MM.1S (cell line): ENCODE results near the gene ZNF638.
"Not testable (repeated sequence)": the region's sequence is repeated elsewhere in the genome, so short reads cannot be mapped to it uniquely, and the experiment has no call there.

Experiments used
- DNase-seq: peaks from one replicate; pipeline ENCODE4 v3.0.0-alpha.2; 2015
- H2AFZ ChIP-seq: fragments of 300-600 bp; sonication (generic); 2 replicates; pipeline ENCODE4 v1.6.0; 2016; ENCODE audit warnings: antibody characterized with exemption, low read length
- H3F3A ChIP-seq: fragments of 300-600 bp; sonication (generic); 2 replicates; pipeline ENCODE4 v1.6.1; 2016; ENCODE audit warnings: mild to moderate bottlenecking, antibody characterized with exemption, low read length, moderate library complexity, mixed read lengths; ENCODE audit not compliant: insufficient read depth
- H3K27ac ChIP-seq: fragments of 300-600 bp; sonication (generic); 2 replicates; pipeline ENCODE4 v1.5.1; 2016; ENCODE audit warnings: mild to moderate bottlenecking, low read length
- H3K27me3 ChIP-seq: fragments of 300-600 bp; sonication (generic); replicated peaks from 2 replicates; pipeline ENCODE4 v1.6.0; 2016; ENCODE audit warnings: low read length; ENCODE audit not compliant: insufficient read depth
- H3K36me3 ChIP-seq: fragments of 300-600 bp; sonication (generic); replicated peaks from 2 replicates; pipeline ENCODE4 v1.6.1; 2016; ENCODE audit warnings: mild to moderate bottlenecking, low read length, mixed read lengths; ENCODE audit not compliant: insufficient read depth
- H3K4me1 ChIP-seq: fragments of 300-600 bp; sonication (generic); 2 replicates; pipeline ENCODE4 v1.6.1; 2016; ENCODE audit warnings: low read length, mixed read lengths
- H3K4me2 ChIP-seq: fragments of 300-600 bp; sonication (generic); 2 replicates; pipeline ENCODE4 v1.6.0; 2016; ENCODE audit warnings: low read depth, low read length
- H3K4me3 ChIP-seq: fragments of 300-600 bp; sonication (generic); 2 replicates; pipeline ENCODE4 v1.5.1; 2016; ENCODE audit warnings: low read length, mixed read lengths
- H3K79me2 ChIP-seq: fragments of 300-600 bp; sonication (generic); 2 replicates; pipeline ENCODE4 v1.6.1; 2016; ENCODE audit warnings: mixed run types, low read length, mixed read lengths
- H3K9ac ChIP-seq: fragments of 300-600 bp; sonication (generic); 2 replicates; pipeline ENCODE4 v1.6.1; 2016; ENCODE audit warnings: low read length, mixed read lengths
- H3K9me2 ChIP-seq: fragments of 300-600 bp; sonication (generic); replicated peaks from 2 replicates; pipeline ENCODE4 v1.6.1; 2016; ENCODE audit warnings: mild to moderate bottlenecking, low read length, mixed read lengths; ENCODE audit not compliant: insufficient read depth
- H3K9me3 ChIP-seq: fragments of 300-600 bp; sonication (generic); replicated peaks from 2 replicates; pipeline ENCODE4 v1.6.1; 2016; ENCODE audit warnings: mild to moderate bottlenecking, low read length, mixed read lengths; ENCODE audit not compliant: insufficient read depth
- H4K20me1 ChIP-seq: fragments of 300-600 bp; sonication (generic); 2 replicates; pipeline ENCODE4 v1.6.1; 2016; ENCODE audit warnings: mild to moderate bottlenecking, low read length, moderate library complexity, mixed read lengths; ENCODE audit not compliant: insufficient read depth
- CTCF ChIP-seq: fragments of 300-600 bp; sonication (generic); IDR thresholded peaks from 2 replicates; pipeline ENCODE4 v1.5.1; 2016; ENCODE audit warnings: antibody characterized with exemption, low read length, mixed read lengths
- EZH2 ChIP-seq: fragments of 300-600 bp; sonication (generic); optimal IDR thresholded peaks from 2 replicates; pipeline ENCODE3; 2017; ENCODE audit warnings: low read depth, mild to moderate bottlenecking, antibody characterized with exemption, low read length, mixed read lengths
- EZH2phosphoT487 ChIP-seq: fragments of 300-600 bp; sonication (generic); IDR thresholded peaks from 2 replicates; pipeline ENCODE4 v1.6.1; 2018; ENCODE audit warnings: antibody characterized with exemption, low read length

ZNF638 gene

GRCh38 chr2:71409611-71410010 is 78.0 kb downstream of the ZNF638 start:
- Histone ChIP-seq H3K27me3 (no peaks in the 10 kb centered on the region), H3K4me2 (peak overlapping the region; percentile 22), H3K4me3 (0 out of 2 replicates have a peak overlapping the region, but pooled peaks have one; percentile 0), H3F3A (peaks cover 19% of the 10 kb centered on the region), H3K36me3 (no peaks in the 10 kb centered on the region; the same call in 1 of the 2 replicates), H3K27ac (peak overlapping the region; percentile 73), H3K9me3 (no peaks in the 10 kb centered on the region), H3K9me2 (no peaks in the 10 kb centered on the region), H3K9ac (peak overlapping the region; percentile 41; the same call in 1 of the 2 replicates), H4K20me1 (no peaks in the 10 kb centered on the region), H3K79me2 (no peaks in the 10 kb centered on the region), H2AFZ (no peak overlapping the region), H3K4me1 (peaks cover 11% of the 10 kb centered on the region; the same call in 1 of the 2 replicates)
- TF ChIP-seq CTCF = no peak
- DNase-seq = peak; percentile 34

DNA sequence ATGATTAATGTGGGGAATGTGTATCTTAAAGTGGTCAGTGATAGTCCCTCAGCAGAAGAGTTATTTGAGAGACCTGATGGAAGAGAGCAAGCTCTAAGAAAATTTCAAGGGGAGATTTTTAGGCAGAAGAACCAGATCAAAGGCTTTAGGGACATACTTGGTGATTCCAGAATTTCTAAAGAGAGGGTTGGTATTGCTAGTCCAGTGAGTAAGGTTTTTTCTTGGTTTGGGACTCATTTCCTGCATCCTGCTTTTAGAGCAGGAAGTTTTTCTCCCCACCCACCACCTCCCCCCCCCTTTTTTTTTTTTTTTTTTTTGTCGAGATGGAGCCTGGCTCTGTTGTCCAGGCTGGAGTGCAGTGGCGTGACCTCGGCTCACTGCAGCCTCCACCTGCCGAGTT is 79.1 kb downstream of the ZNF638 start:
- no peaks in the 10 kb centered on the region for H4K20me1 ChIP-seq
- peaks cover 11% of the 10 kb centered on the region; the same call in 1 of the 2 replicates for H3K4me1 ChIP-seq
- H2AFZ ChIP-seq = no peak overlapping the region
- DNase-seq = no peak
- no peaks in the 10 kb centered on the region for H3K9me2 ChIP-seq
- TF ChIP-seq EZH2 = no peak
- TF ChIP-seq CTCF = no peak
- TF ChIP-seq EZH2phosphoT487 = no peak
- no peaks in the 10 kb centered on the region for H3K27me3 ChIP-seq
- no peaks in the 10 kb centered on the region; the same call in 1 of the 2 replicates for H3K36me3 ChIP-seq
- H3F3A ChIP-seq = peaks cover 19% of the 10 kb centered on the region
- H3K9ac ChIP-seq = peak overlapping the region; percentile 41; the same call in 1 of the 2 replicates
- peak overlapping the region; percentile 22; the same call in 1 of the 2 replicates for H3K4me2 ChIP-seq
- H3K79me2 ChIP-seq = no peaks in the 10 kb centered on the region
- no peak overlapping the region for H3K4me3 ChIP-seq
- peak overlapping the region; percentile 73 for H3K27ac ChIP-seq
- no peaks in the 10 kb centered on the region for H3K9me3 ChIP-seq

- not testable (repeated sequence) for H3K27me3 ChIP-seq, H3K4me1 ChIP-seq, H3K4me2 ChIP-seq, H3K4me3 ChIP-seq, H3F3A ChIP-seq, DNase-seq, H4K20me1 ChIP-seq, H2AFZ ChIP-seq, H3K36me3 ChIP-seq, H3K79me2 ChIP-seq, H3K9me3 ChIP-seq, H3K27ac ChIP-seq, H3K9me2 ChIP-seq, H3K9ac ChIP-seq
These were observed 85.3 kb downstream of the ZNF638 start for GRCh38 chr2:71416866-71417265.

DNA sequence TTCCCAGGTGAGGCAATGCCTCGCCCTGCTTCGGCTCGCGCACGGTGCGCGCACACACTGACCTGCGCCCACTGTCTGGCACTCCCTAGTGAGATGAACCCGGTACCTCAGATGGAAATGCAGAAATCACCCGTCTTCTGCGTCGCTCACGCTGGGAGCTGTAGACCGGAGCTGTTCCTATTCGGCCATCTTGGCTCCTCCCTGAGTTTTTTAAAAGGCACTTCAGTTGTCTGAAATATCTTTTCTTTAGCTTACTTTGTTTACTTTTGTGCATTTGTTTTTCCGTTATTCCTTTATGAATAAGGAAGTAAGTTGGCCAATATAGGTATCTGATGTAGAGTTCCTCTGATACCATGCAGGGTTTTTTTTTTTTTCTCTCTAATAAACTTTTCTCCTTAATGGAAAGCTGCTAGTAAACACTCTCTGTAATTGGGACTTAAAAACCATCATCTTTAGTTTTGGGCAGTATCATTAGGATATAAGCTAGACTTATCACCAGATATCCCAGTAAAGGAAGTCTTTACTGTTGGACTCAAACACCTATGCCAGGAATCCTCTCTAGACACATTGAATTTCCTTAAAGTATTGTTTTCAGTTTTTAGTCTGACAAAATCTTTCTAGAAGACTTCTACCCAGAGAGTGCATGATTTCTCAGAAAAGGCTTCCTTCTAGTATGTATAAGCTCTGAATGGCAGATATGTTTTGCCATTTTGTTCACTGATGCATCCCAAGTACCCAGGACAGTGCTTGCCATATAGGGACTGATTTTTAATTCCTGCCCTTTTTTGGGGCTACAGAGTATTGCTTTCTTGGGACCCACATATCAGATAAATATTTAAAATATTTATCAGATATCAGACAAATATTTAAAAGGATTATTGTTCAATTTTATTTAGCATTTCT is 86.0 kb downstream of the ZNF638 start:
- H3K79me2 ChIP-seq = no peaks in the 10 kb centered on the region
- no peaks in the 10 kb centered on the region for H3K9me2 ChIP-seq
- peak; percentile 10 for DNase-seq
- peak overlapping the region; percentile 77 for H2AFZ ChIP-seq
- TF ChIP-seq EZH2phosphoT487 (no peak), CTCF (no peak)
- H3K27me3 ChIP-seq = no peaks in the 10 kb centered on the region
- H3K4me1 ChIP-seq = no peaks in the 10 kb centered on the region
- H3F3A ChIP-seq = peaks cover 8% of the 10 kb centered on the region
- H3K9me3 ChIP-seq = no peaks in the 10 kb centered on the region
- H3K36me3 ChIP-seq = 0 out of 2 replicates have a peak, but pooled peaks cover 3% of the 10 kb centered on the region
- H3K27ac ChIP-seq = peak overlapping the region; percentile 84
- peak overlapping the region; percentile 85 for H3K4me2 ChIP-seq
- no peaks in the 10 kb centered on the region for H4K20me1 ChIP-seq
- H3K4me3 ChIP-seq = peak overlapping the region; percentile 77
- peak overlapping the region; percentile 80 for H3K9ac ChIP-seq
